HCT116 (cell line): Measurements from ENCODE around the gene SDF4. TPM values are rescaled to one million over a fixed set of nuclear protein-coding genes. Genes with fewer than 3 reads are reported as not detected.

Experiments used
- ATAC-seq: fragments of 200-7000 bp; cut with Tn5 transposase; 2 replicates; pipeline ENCODE4 v1.9.1; 2020; ENCODE audit warnings: mild to moderate bottlenecking, moderate library complexity
- BruUV-seq: library from RNA; stranded (reverse); fragments of 400-500 nt; replicated peaks from 2 replicates; lab custom pipeline; 2021; lab: Mats Ljungman, UMichigan
- CTCF ChIA-PET: fragments of 300-600 bp; sonication (Branson Sonifier 250); formaldehyde crosslinking; loops from one replicate; lab custom pipeline; 2021; ENCODE audit warnings: antibody characterized with exemption; lab: Charles Lee
- POLR2A ChIA-PET: fragments of 300-600, 350-600 bp; sonication (Branson Sonifier 250); formaldehyde crosslinking; loops from one replicate; lab custom pipeline; 2021; ENCODE audit warnings: antibody characterized with exemption; lab: Charles Lee
- RAD21 ChIA-PET, 2 experiments: fragments of 300-600 bp; sonication (Branson Sonifier 250); formaldehyde crosslinking; loops; one replicate each; lab custom pipeline; 2023; ENCODE audit warnings: low total read pairs in 2 of 2; ENCODE audit not compliant: uncharacterized antibody in 2 of 2, unreplicated experiment in 2 of 2, low non-redundant PET in 1 of 2; lab: Charles Lee
- DNase-seq: peaks from one replicate; pipeline ENCODE4 v3.0.0-alpha.2; 2010; ENCODE audit warnings: low read depth, low spot score
- H2AFZ ChIP-seq: fragments of 200-600 bp; shearing (Covaris generic), sonication (generic); 2 replicates; pipeline ENCODE4 v1.6.1; 2017; ENCODE audit warnings: low read depth, mixed run types, mixed read lengths, antibody characterized with exemption, low read length; ENCODE audit not compliant: poor library complexity, severe bottlenecking
- H3K27ac ChIP-seq: 2 replicates; pipeline ENCODE4 v1.5.1; 2012; ENCODE audit warnings: low read depth, low read length
- H3K27me3 ChIP-seq: fragments of 200-600 bp; sonication (generic); 2 replicates; pipeline ENCODE4 v1.6.1; 2016; ENCODE audit warnings: mixed run types, low read length, mixed read lengths; ENCODE audit not compliant: insufficient read depth
- H3K36me3 ChIP-seq, 2 experiments: fragments of 200-500 bp in 1 of 2; fragments of 200-600 bp in 1 of 2; sonication (Bioruptor generic) in 1 of 2; sonication (generic) in 1 of 2; 2 replicates each; pipeline versions ENCODE4 v1.5.1 to v1.6.1; 2014 to 2016; ENCODE audit warnings: low read length in 2 of 2, inconsistent platforms in 1 of 2, mixed read lengths in 1 of 2, mixed run types in 1 of 2; ENCODE audit not compliant: insufficient read depth in 2 of 2, control insufficient read depth in 1 of 2
- H3K4me1 ChIP-seq, 2 experiments: fragments of 200-600 bp in 1 of 2; sonication (generic) in 1 of 2; 2 replicates each; pipeline versions ENCODE4 v1.5.1 to v1.6.1; 2012 to 2017; ENCODE audit warnings: low read length in 2 of 2, inconsistent platforms in 1 of 2, mild to moderate bottlenecking in 1 of 2, mixed read lengths in 1 of 2, mixed run types in 1 of 2, moderate library complexity in 1 of 2; ENCODE audit not compliant: insufficient read depth in 2 of 2, control insufficient read depth in 1 of 2
- H3K4me2 ChIP-seq: fragments of 200-600 bp; sonication (generic); 2 replicates; pipeline ENCODE4 v1.6.1; 2017; ENCODE audit warnings: mixed run types, low read length, mixed read lengths
- H3K4me3 ChIP-seq, 2 experiments: fragments of 200-600 bp in 1 of 2; sonication (generic) in 1 of 2; replicated peaks in 1 of 2; 2 replicates each; pipeline ENCODE4 v1.5.1; 2011 to 2016; ENCODE audit warnings: low read length in 2 of 2, control low read depth in 1 of 2, low read depth in 1 of 2, mild to moderate bottlenecking in 1 of 2, mixed read lengths in 1 of 2, mixed run types in 1 of 2
- H3K79me2 ChIP-seq: fragments of 200-600 bp; sonication (generic); 2 replicates; pipeline ENCODE4 v1.6.1; 2017; ENCODE audit warnings: mild to moderate bottlenecking, mixed run types, low read length, moderate library complexity, mixed read lengths; ENCODE audit not compliant: insufficient read depth
- H3K9ac ChIP-seq: fragments of 200-600 bp; sonication (generic); 2 replicates; pipeline ENCODE4 v1.6.1; 2016; ENCODE audit warnings: low read length, mixed read lengths
- H3K9me2 ChIP-seq: fragments of 200-600 bp; sonication (generic), shearing (Covaris generic); 2 replicates; pipeline ENCODE4 v1.6.1; 2017; ENCODE audit warnings: mixed run types, mild to moderate bottlenecking, moderate library complexity; ENCODE audit not compliant: insufficient read depth
- H3K9me3 ChIP-seq, 2 experiments: fragments of 200-500 bp in 1 of 2; fragments of 200-600 bp in 1 of 2; sonication (Bioruptor generic) in 1 of 2; sonication (generic) in 1 of 2; 2 replicates each; pipeline ENCODE4 v1.6.1; 2014 to 2017; ENCODE audit warnings: low read length in 2 of 2, mixed read lengths in 2 of 2, inconsistent platforms in 1 of 2, low read depth in 1 of 2, mild to moderate bottlenecking in 1 of 2, mixed run types in 1 of 2, moderate library complexity in 1 of 2; ENCODE audit not compliant: control insufficient read depth in 1 of 2, insufficient read depth in 1 of 2
- H4K20me1 ChIP-seq: fragments of 200-600 bp; sonication (generic), shearing (Covaris generic); 2 replicates; pipeline ENCODE4 v1.6.1; 2017; ENCODE audit warnings: mixed run types, mild to moderate bottlenecking, moderate library complexity; ENCODE audit not compliant: insufficient read depth
- CBX3 ChIP-seq: IDR thresholded peaks from 2 replicates; pipeline ENCODE4 v1.6.1; 2012; ENCODE audit warnings: low read depth
- CEBPB ChIP-seq: IDR thresholded peaks from 2 replicates; pipeline ENCODE4 v1.6.1; 2012; ENCODE audit warnings: low read depth
- EZH2phosphoT487 ChIP-seq: fragments of 200-600 bp; IDR thresholded peaks from 2 replicates; pipeline ENCODE4 v1.6.1; 2018; ENCODE audit warnings: antibody characterized with exemption, borderline replicate concordance
- FOSL1 ChIP-seq: IDR thresholded peaks from 2 replicates; pipeline ENCODE4 v1.6.1; 2012; ENCODE audit warnings: low read depth
- JUND ChIP-seq: IDR thresholded peaks from 2 replicates; pipeline ENCODE4 v1.6.1; 2012
- POLR2A ChIP-seq: IDR thresholded peaks from 2 replicates; pipeline ENCODE4 v1.7.0; 2011; ENCODE audit warnings: borderline replicate concordance; ENCODE audit not compliant: insufficient read depth, insufficient read length; ENCODE audit errors: extremely low read depth
- RAD21 ChIP-seq: IDR thresholded peaks from 2 replicates; pipeline ENCODE4 v1.6.1; 2012; ENCODE audit warnings: low read depth, mild to moderate bottlenecking
- SIN3A ChIP-seq: IDR thresholded peaks from 2 replicates; pipeline ENCODE4 v1.6.1; 2012; ENCODE audit warnings: low read depth
- SRF ChIP-seq: IDR thresholded peaks from 2 replicates; pipeline ENCODE4 v1.6.1; 2012; ENCODE audit warnings: low read depth
- ZFX ChIP-seq: fragments of 450-650 bp; IDR thresholded peaks from 2 replicates; pipeline ENCODE4 v1.6.1; 2017
- ZNF274 ChIP-seq: fragments of 200-500 bp; sonication (Bioruptor generic); IDR thresholded peaks from 2 replicates; pipeline ENCODE4 v1.6.1; 2014; ENCODE audit warnings: mild to moderate bottlenecking, low read depth, low read length, inconsistent platforms
- intact Hi-C: fragments of 100-400 bp; cut with micrococcal nuclease; formaldehyde crosslinking; loops from 2 replicates; pipeline ENCODE4 v1.10.0; 2022
- total RNA-seq: library from RNA; stranded (reverse); gene quantifications from one replicate; pipeline ENCODE4 v1.2.1, GENCODE V29; 2021; ENCODE audit not compliant: unreplicated experiment
- TF ChIP-seq, protein P1 (sequence below): IDR thresholded peaks from 2 replicates; pipeline ENCODE4 v1.6.1; 2011; ENCODE audit warnings: mild to moderate bottlenecking, low read length, moderate library complexity; ENCODE audit not compliant: insufficient replicate concordance; ENCODE audit errors: extremely low read depth
- TF ChIP-seq, protein P2 (sequence below): IDR thresholded peaks from 2 replicates; pipeline ENCODE4 v1.6.1; 2012
- TF ChIP-seq, protein P3 (sequence below): IDR thresholded peaks from 2 replicates; pipeline ENCODE4 v1.6.1; 2012

Gene SDF4
- total RNA-seq, 1 experiment from 2014 or later = 133 TPM

DNA sequence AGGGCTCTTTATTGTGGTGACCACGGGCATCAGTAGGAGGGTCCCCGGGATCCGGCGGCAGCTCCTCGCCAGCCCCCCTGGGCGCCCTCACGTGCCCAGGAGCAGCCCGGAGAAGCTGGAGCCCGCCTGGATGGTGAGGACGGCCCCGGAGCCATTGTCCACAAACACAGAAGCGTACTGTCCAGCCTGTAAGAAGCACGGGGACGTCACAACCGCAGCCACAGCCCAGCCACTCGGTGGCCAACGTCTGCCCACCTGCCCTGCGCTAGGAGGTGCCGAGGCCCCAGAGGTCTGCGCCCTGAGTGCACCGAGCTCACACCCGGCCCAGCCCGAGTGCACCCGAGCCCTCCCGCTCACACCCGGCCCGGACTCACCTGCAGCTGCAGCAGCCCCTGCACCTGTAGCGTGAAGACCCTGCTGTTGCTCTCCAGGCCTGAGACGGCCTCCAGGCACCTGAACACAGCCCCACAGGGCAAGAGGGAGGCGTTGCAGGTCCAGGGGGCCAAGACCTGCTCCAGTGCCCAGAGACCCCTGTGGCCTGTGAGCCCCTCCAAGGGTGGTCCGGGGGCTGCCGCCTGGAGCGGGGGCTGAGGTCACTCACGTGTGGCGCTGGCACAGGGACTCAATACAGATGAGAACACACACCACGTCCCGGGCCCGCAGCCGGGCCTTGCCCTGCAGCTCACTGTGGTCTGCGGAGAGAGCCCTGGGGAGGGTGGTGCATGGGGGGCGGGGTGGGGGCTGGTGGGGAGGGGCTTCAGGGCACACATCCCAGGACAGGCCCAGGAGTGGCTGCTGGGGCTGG lies 10.9 kb upstream of the SDF4 start:
- intact Hi-C loops = no loop called here
- peaks cover 9 to 22% of the 10 kb centered on the region in 2 experiments; a peak in 3 of 4 replicates for H3K4me1 ChIP-seq
- no peaks in the 10 kb centered on the region for H4K20me1 ChIP-seq
- H3K27ac ChIP-seq = no peak overlapping the region
- no TSS peak for BruUV-seq
- no peak for ATAC-seq
- ChIA-PET POLR2A (no interaction called here), CTCF (no interaction called here), RAD21 (no interaction called here)
- H3K4me2 ChIP-seq = no peak overlapping the region
- H3K36me3 ChIP-seq = no peaks in the 10 kb centered on the region
- H2AFZ ChIP-seq = no peak overlapping the region
- H3K79me2 ChIP-seq = no peaks in the 10 kb centered on the region
- H3K9ac ChIP-seq = no peak overlapping the region
- no peaks in the 10 kb centered on the region for H3K27me3 ChIP-seq
- DNase-seq = no peak
- TF ChIP-seq SIN3A (no peak), FOSL1 (no peak), CEBPB (no peak), CBX3 (no peak), RAD21 (no peak), POLR2A (no peak)
- no peaks in the 10 kb centered on the region for H3K9me2 ChIP-seq
- no peaks in the 10 kb centered on the region for H3K9me3 ChIP-seq
- H3K4me3 ChIP-seq = no peak overlapping the region

DNA sequence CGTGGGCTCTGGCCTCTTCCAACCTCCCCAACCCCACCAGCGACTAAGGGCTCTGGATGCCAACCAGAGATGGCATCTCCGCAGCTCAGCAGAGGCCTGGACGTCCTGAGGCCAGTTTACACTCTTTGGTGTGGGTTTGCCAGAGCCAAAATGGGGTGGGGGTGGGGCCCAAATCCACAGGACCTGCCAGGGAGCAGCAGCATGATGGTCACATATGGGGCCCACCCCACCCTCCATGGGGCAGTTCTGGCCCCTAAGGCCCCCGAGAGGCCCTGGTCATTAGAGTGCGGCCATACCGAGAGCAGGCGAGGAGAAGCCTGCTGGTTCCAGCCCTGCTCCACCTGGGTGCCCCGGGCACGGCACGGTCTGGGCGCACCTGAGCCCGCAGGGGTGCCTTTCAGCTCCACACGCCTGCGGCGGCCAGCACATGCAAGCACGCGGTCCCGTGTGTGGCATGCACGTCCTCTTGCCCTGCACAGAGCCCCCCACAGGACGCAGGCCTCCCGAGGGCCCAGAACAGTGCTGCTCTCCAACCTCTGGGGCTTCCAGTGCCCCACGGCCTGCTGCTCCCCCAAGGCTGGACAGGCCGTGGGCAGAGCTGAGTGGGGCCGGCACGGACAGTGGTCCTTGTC lies 9.9 kb upstream of the SDF4 start:
- Histone ChIP-seq H3K27me3 (no peaks in the 10 kb centered on the region), H2AFZ (no peak overlapping the region), H4K20me1 (no peaks in the 10 kb centered on the region), H3K9me2 (no peaks in the 10 kb centered on the region), H3K36me3 (no peaks in the 10 kb centered on the region), H3K79me2 (no peaks in the 10 kb centered on the region), H3K4me2 (no peak overlapping the region), H3K4me1 (peaks cover 9 to 31% of the 10 kb centered on the region in 2 experiments; a peak in 3 of 4 replicates), H3K9ac (no peak overlapping the region), H3K27ac (no peak overlapping the region), H3K9me3 (no peaks in the 10 kb centered on the region), H3K4me3 (no peak overlapping the region)
- CTCF ChIA-PET = no interaction called here
- RAD21 ChIA-PET = no interaction called here
- TF ChIP-seq ZNF274 (no peak), SRF (no peak), JUND (no peak), CBX3 (no peak), ZFX (no peak), EZH2phosphoT487 (no peak), FOSL1 (no peak), POLR2A (no peak)
- TF ChIP-seq, protein P1, sequence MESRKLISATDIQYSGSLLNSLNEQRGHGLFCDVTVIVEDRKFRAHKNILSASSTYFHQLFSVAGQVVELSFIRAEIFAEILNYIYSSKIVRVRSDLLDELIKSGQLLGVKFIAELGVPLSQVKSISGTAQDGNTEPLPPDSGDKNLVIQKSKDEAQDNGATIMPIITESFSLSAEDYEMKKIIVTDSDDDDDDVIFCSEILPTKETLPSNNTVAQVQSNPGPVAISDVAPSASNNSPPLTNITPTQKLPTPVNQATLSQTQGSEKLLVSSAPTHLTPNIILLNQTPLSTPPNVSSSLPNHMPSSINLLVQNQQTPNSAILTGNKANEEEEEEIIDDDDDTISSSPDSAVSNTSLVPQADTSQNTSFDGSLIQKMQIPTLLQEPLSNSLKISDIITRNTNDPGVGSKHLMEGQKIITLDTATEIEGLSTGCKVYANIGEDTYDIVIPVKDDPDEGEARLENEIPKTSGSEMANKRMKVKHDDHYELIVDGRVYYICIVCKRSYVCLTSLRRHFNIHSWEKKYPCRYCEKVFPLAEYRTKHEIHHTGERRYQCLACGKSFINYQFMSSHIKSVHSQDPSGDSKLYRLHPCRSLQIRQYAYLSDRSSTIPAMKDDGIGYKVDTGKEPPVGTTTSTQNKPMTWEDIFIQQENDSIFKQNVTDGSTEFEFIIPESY = no peak
- TF ChIP-seq, protein P2, sequence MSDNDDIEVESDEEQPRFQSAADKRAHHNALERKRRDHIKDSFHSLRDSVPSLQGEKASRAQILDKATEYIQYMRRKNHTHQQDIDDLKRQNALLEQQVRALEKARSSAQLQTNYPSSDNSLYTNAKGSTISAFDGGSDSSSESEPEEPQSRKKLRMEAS = no peak
- TF ChIP-seq, protein P3, sequence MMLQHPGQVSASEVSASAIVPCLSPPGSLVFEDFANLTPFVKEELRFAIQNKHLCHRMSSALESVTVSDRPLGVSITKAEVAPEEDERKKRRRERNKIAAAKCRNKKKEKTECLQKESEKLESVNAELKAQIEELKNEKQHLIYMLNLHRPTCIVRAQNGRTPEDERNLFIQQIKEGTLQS = no peak
- no TSS peak for BruUV-seq
- no peak for DNase-seq
- intact Hi-C loops = no loop called here
- POLR2A ChIA-PET = interaction anchor here (0.7 kb wide), 1 partner anchor 31 kb away, joined by 4 read pairs; no protein-coding TSS in a partner anchor
- ATAC-seq = no peak
